Right lobe of liver (tissue), 4 donors: ENCODE data around the gene PKIG.

Experiments used
- POLR2A ChIP-seq: fragments of 450-650 bp; IDR thresholded peaks from one replicate; pipeline ENCODE4 v1.6.1; 2017; ENCODE audit warnings: antibody characterized with exemption, mild to moderate bottlenecking
- TF ChIP-seq, protein P1 (sequence below), 4 donors: fragments of 200-600 bp in 3 of 4; fragments of 450-650 bp in 1 of 4; IDR thresholded peaks; one replicate each; pipeline versions ENCODE4 v1.5.1 to v1.8.0; 2016 to 2022; ENCODE audit warnings: antibody characterized with exemption in 4 of 4, mild to moderate bottlenecking in 2 of 4
- donor health status: DM: no; HTN: no; CAD: no.
- donor health status: DM: no; HTN: no; CAD: no.
- donor health status: DM: no; HTN: yes; CAD: no.

DNA sequence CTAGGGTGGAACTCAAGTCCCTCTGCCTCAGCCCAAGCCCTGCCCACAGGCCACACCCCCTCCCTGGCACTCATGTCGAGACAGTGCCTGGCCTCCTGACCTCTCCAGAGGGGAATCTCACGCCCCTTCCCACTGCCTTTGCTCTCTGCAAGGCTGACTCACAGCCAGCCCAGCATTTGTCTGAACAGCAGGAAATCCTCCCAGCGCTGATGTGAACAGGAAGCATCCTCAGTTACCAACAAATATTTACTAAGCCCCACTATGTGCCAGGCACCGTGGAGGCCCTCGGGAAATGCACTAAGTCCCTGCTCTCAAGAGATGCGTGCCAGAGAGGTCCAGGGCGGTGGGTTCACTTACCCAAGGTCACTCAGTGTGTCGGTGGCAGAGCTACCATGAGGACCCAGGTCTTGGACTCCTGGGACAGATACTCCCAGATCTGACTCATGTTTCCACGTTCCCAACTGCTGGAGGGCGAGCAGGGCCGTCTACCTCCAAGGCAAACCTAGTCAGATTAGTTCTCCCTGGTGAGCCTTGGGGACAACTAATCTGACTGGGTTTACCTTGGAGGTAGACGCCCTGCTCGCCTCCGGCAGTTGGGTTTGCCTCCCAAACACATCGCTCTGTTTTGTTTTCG is 61.3 kb downstream of the PKIG start:
- no peak for TF ChIP-seq POLR2A
- TF ChIP-seq, protein P1, sequence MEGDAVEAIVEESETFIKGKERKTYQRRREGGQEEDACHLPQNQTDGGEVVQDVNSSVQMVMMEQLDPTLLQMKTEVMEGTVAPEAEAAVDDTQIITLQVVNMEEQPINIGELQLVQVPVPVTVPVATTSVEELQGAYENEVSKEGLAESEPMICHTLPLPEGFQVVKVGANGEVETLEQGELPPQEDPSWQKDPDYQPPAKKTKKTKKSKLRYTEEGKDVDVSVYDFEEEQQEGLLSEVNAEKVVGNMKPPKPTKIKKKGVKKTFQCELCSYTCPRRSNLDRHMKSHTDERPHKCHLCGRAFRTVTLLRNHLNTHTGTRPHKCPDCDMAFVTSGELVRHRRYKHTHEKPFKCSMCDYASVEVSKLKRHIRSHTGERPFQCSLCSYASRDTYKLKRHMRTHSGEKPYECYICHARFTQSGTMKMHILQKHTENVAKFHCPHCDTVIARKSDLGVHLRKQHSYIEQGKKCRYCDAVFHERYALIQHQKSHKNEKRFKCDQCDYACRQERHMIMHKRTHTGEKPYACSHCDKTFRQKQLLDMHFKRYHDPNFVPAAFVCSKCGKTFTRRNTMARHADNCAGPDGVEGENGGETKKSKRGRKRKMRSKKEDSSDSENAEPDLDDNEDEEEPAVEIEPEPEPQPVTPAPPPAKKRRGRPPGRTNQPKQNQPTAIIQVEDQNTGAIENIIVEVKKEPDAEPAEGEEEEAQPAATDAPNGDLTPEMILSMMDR (IDR thresholded peaks at IDR 0.05): no peak
